ENCODE results near the gene USHBP1.

USHBP1 gene

DNA sequence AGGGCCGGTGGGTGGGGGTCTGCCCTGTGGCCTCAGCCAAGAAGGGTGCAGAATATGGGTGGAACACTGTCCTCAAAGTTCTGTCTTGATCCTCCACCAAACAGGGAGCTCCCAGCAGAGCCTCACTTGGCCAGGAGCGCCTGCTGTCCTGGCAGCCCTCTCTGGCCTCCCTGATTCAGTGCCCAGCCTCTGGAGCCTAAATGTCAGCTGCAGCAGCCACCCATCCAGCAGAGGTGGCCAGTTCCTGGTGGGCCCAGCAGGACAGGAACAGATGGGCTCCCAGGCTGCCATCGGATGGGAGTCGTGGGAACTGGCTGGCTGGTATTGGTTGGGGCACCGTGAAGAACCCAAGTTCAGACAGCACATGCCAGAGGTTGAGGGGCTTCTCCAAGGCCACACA, 51.2 kb downstream of the USHBP1 start:
- Mint-ChIP-seq H3K9me3 (no peaks in the 10 kb centered on the region), H3K27ac (no peak overlapping the region), H3K4me3 (no peak overlapping the region), H3K4me1 (peaks cover 32% of the 10 kb centered on the region), H3K36me3 (ENCODE audit: low read depth) (peaks cover 48% of the 10 kb centered on the region), H3K27me3 (ENCODE audit: low read depth, poor library complexity) (peaks cover 3% of the 10 kb centered on the region)
- TF ChIP-seq, protein P1, sequence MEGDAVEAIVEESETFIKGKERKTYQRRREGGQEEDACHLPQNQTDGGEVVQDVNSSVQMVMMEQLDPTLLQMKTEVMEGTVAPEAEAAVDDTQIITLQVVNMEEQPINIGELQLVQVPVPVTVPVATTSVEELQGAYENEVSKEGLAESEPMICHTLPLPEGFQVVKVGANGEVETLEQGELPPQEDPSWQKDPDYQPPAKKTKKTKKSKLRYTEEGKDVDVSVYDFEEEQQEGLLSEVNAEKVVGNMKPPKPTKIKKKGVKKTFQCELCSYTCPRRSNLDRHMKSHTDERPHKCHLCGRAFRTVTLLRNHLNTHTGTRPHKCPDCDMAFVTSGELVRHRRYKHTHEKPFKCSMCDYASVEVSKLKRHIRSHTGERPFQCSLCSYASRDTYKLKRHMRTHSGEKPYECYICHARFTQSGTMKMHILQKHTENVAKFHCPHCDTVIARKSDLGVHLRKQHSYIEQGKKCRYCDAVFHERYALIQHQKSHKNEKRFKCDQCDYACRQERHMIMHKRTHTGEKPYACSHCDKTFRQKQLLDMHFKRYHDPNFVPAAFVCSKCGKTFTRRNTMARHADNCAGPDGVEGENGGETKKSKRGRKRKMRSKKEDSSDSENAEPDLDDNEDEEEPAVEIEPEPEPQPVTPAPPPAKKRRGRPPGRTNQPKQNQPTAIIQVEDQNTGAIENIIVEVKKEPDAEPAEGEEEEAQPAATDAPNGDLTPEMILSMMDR (IDR thresholded peaks at IDR 0.05) = no peak
- no peak for DNase-seq

DNA sequence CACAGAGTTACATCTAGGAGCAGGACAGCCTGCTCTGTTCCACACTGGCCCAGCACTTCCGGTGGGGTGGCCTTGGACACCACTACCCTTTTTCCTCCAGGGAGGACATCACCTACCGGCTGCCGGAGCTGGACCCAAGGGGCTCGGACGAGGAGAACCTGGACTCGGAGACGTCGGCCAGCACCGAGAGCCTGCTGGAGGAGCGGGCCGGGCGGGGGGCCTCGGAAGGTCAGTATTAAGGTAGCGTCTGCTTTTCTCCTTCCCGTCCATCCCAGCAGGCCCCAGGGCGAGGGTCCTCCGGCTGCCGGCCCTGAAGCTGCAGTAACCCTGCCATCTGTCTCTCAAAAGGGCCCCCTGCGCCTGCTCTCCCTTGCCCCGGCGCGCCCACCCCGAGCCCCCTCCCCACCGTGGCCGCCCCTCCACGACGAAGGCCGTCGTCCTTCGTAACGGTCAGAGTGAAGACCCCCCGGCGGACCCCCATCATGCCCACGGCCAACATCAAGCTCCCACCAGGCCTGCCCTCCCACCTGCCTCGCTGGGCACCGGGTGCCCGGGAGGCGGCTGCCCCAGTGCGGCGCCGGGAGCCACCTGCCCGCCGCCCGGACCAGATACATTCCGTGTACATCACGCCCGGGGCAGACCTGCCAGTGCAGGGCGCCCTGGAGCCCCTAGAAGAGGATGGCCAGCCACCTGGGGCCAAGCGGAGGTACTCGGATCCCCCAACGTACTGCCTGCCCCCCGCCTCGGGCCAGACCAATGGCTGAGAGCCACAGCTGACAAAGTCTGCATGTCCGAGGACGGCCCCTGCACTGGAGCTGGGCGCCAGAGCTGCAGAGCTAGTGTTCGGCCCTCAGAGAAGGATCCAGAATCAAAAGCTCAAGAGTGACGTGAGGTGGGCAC, 52.7 kb downstream of the USHBP1 start:
- Mint-ChIP-seq H3K9me3 (no peaks in the 10 kb centered on the region), H3K4me1 (peaks cover 32% of the 10 kb centered on the region), H3K27me3 (ENCODE audit: low read depth, poor library complexity) (peaks cover 1% of the 10 kb centered on the region), H3K4me3 (no peak overlapping the region), H3K27ac (no peak overlapping the region), H3K36me3 (ENCODE audit: low read depth) (peaks cover 38% of the 10 kb centered on the region)
- TF ChIP-seq, protein P1 (IDR thresholded peaks at IDR 0.05) = no peak
- no peak for DNase-seq

DNA sequence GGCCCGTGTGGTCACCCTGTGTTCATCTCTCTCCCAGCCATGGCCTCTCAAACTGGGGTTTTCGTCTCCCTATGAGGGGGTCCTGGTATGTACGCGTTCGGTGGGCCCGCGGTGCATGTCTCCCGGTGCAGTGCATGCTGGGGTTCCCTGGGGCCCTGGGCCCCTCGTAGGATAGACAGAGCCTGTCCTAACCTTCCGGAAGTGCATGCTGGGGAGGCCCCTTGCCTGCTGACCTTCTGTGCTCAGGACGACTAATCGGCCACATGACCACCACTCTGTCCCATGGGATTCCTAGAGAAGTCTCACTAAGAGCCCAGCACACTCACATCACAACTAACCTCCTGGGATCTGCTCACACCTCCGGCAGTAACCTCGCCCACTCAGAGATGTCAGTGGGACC, 54.2 kb downstream of the USHBP1 start:
- no peak for DNase-seq
- peaks cover 23% of the 10 kb centered on the region for H3K4me1 Mint-ChIP-seq
- TF ChIP-seq, protein P1 (IDR thresholded peaks at IDR 0.05) = no peak
- H3K27ac Mint-ChIP-seq = no peak overlapping the region
- no peak overlapping the region for H3K4me3 Mint-ChIP-seq
- peaks cover 29% of the 10 kb centered on the region for H3K36me3 Mint-ChIP-seq (ENCODE audit: low read depth)
- H3K9me3 Mint-ChIP-seq = no peaks in the 10 kb centered on the region
- no peaks in the 10 kb centered on the region for H3K27me3 Mint-ChIP-seq (ENCODE audit: low read depth, poor library complexity)

DNA sequence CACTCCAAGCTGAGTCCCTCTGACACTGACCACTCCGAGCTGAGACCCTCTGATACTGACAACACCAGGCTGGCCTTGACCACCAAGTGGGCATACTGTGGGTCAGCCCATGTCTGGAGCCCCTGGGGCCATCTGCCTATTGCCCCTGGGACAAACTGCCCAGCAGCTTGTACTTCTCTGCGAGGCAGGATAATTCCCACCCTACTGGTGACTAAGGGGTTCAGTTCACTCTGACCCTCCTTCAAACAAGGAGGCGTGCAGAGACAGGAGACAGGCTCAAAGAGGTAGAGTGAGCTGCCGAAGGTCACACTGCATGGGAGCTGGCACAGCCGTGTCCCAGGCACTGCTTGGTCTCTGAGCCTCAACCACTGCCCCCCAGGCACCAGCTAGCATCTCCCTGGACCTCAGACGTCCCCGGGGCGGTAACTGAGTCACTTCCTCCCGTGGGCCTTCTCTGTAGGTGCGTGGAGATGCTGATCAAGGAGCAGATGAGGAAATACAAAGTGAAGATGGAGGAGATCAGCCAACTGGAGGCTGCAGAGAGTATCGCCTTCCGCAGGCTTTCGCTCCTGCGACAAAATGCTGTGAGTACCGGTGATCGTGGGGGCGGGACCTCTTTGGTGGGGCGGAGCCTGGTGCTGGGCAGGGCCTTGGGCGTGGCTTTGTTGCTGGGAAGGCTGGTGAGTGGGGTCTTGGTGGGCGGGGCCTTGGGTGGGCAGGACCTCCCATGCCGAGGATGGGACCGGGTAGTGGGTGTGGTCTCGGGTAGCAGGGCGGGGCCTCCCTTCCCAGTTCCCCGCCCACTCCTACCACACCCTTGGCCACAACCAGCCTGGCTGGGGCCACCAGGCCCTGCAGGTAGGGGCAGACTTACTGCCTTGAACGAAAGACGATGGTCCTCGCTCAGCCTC, 55.2 kb downstream of the USHBP1 start:
- no peak overlapping the region for H3K27ac Mint-ChIP-seq
- no peak overlapping the region for H3K4me3 Mint-ChIP-seq
- peaks cover 32% of the 10 kb centered on the region for H3K36me3 Mint-ChIP-seq (ENCODE audit: low read depth)
- peaks cover 14% of the 10 kb centered on the region for H3K4me1 Mint-ChIP-seq
- no peaks in the 10 kb centered on the region for H3K9me3 Mint-ChIP-seq
- peak; percentile 91 for DNase-seq
- peaks cover 2% of the 10 kb centered on the region for H3K27me3 Mint-ChIP-seq (ENCODE audit: low read depth, poor library complexity)
- TF ChIP-seq, protein P1 (IDR thresholded peaks at IDR 0.05) = no peak

DNA sequence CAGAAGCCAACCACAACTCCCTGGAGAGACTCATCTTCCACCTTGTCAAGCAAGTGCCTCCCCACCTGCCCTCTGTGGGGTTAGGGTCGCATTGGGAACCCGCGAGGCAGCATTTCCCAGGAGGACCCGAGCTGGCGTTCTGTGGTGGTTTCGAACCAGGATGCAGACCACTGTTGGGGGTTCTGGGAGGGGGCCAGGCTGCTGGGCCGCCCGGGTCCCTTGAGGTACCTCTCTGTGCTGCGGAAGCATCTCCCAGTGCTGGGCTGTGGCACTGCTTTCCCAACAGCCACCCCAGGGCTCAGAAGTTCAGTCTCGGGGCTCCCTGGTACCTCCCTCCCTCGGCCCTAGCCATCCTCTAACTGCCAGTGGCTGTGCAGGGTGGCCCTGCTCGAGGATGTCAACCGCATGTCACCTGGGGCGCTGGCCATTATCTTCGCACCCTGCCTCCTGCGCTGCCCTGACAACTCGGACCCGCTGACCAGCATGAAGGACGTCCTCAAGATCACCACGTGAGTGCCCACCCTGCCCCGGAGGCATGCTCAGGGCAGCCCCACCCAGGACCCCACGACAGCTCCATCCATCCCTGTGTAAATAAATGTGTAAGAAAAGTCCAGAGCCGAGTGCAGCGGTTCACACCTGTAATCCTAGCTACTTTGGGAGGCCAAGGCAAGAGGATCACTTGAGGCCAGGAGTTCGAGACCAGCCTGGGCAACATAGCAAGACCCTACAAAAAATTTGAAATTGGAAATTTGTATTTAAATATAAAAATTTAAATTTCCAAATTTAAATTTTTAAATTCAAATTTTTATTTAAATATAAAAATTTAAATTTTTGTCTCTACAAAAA, 57.6 kb downstream of the USHBP1 start:
- peaks cover 45% of the 10 kb centered on the region for H3K36me3 Mint-ChIP-seq (ENCODE audit: low read depth)

More for the DNA sequence above, 57.6 kb downstream of the USHBP1 start:
- Mint-ChIP-seq H3K4me1 (peaks cover 13% of the 10 kb centered on the region), H3K27me3 (ENCODE audit: low read depth, poor library complexity) (peaks cover 2% of the 10 kb centered on the region), H3K27ac (no peak overlapping the region), H3K9me3 (no peaks in the 10 kb centered on the region), H3K4me3 (no peak overlapping the region)
- DNase-seq = no peak
- TF ChIP-seq, protein P1 (IDR thresholded peaks at IDR 0.05) = no peak
